WTC11 (cell line): Measurements from ENCODE around the gene MRAS. TPM values are rescaled to one million over a fixed set of nuclear protein-coding genes. Genes with fewer than 3 reads are reported as not detected.

Experiments
- ATAC-seq: fragments of 200-7000 bp; cut with Tn5 transposase; 2 replicates; pipeline ENCODE4 v1.10.0; 2021; ENCODE audit warnings: mild to moderate bottlenecking, moderate library complexity
- CTCF ChIA-PET: fragments of 300-600 bp; sonication (Branson Sonifier 250); formaldehyde crosslinking; loops from one replicate; lab custom pipeline; 2021; ENCODE audit warnings: antibody characterized with exemption; lab: Charles Lee
- POLR2A ChIA-PET: fragments of 350-600 bp; sonication (Branson Sonifier 250); formaldehyde crosslinking; loops from one replicate; lab custom pipeline; 2021; ENCODE audit warnings: antibody characterized with exemption; lab: Charles Lee
- DNase-seq: peaks from one replicate; pipeline ENCODE4 v3.0.0; 2021; ENCODE audit warnings: low spot score
- H3K27ac Mint-ChIP-seq: 2 replicates; pipeline ENCODE4 v1.8.0; 2021; ENCODE audit warnings: mixed read lengths
- H3K27me3 Mint-ChIP-seq: 2 replicates; pipeline ENCODE4 v1.8.0; 2021; ENCODE audit warnings: low read depth, mild to moderate bottlenecking, moderate library complexity, mixed read lengths
- H3K36me3 Mint-ChIP-seq: 2 replicates; pipeline ENCODE4 v1.8.0; 2021; ENCODE audit warnings: mixed read lengths
- H3K4me1 Mint-ChIP-seq: 2 replicates; pipeline ENCODE4 v1.8.0; 2022; ENCODE audit warnings: mixed read lengths
- H3K4me3 Mint-ChIP-seq: 2 replicates; pipeline ENCODE4 v1.8.0; 2021; ENCODE audit warnings: mild to moderate bottlenecking, moderate library complexity, mixed read lengths
- H3K9me3 Mint-ChIP-seq: 2 replicates; pipeline ENCODE4 v1.8.0; 2021; ENCODE audit warnings: mixed read lengths
- AR ChIP-seq: fragments of 250-450 bp; sonication (Bioruptor Pico); IDR thresholded peaks from 2 replicates; pipeline ENCODE4 v1.9.0; 2021; ENCODE audit warnings: mild to moderate bottlenecking
- ATF1 ChIP-seq: sonication (generic); formaldehyde crosslinking; IDR thresholded peaks from 2 replicates; pipeline ENCODE4 v1.8.1; 2023; ENCODE audit warnings: mild to moderate bottlenecking, moderate library complexity, missing genetic modification reagents
- CREB1 ChIP-seq: sonication (generic); formaldehyde crosslinking; IDR thresholded peaks from 2 replicates; pipeline ENCODE4 v1.8.0; 2023; ENCODE audit warnings: mild to moderate bottlenecking, missing genetic modification reagents
- MLX ChIP-seq: sonication (generic); formaldehyde crosslinking; IDR thresholded peaks from 2 replicates; pipeline ENCODE4 v1.8.1; 2023; ENCODE audit warnings: mild to moderate bottlenecking, missing genetic modification reagents, moderate library complexity
- MYBL2 ChIP-seq: sonication (generic); formaldehyde crosslinking; IDR thresholded peaks from 2 replicates; pipeline ENCODE4 v1.8.1; 2023; ENCODE audit warnings: mild to moderate bottlenecking, moderate library complexity, missing genetic modification reagents
- SMAD3 ChIP-seq: sonication (generic); formaldehyde crosslinking; IDR thresholded peaks from 2 replicates; pipeline ENCODE4 v1.8.0; 2022; ENCODE audit warnings: missing genetic modification reagents, mild to moderate bottlenecking, borderline replicate concordance
- SP1 ChIP-seq: sonication (generic); formaldehyde crosslinking; conservative IDR thresholded peaks from 2 replicates; pipeline ENCODE4 v1.8.1; 2022; ENCODE audit warnings: missing genetic modification reagents
- TEAD1 ChIP-seq: sonication (generic); formaldehyde crosslinking; IDR thresholded peaks from 2 replicates; pipeline ENCODE4 v1.8.0; 2022; ENCODE audit warnings: mild to moderate bottlenecking, missing genetic modification reagents
- ZBTB21 ChIP-seq: sonication (generic); formaldehyde crosslinking; IDR thresholded peaks from 2 replicates; pipeline ENCODE4 v1.8.1; 2023; ENCODE audit warnings: mild to moderate bottlenecking, missing genetic modification reagents, borderline replicate concordance
- ZBTB43 ChIP-seq: sonication (generic); formaldehyde crosslinking; IDR thresholded peaks from 2 replicates; pipeline ENCODE4 v1.8.1; 2023; ENCODE audit warnings: mild to moderate bottlenecking, missing genetic modification reagents
- ZNF416 ChIP-seq: fragments of 250-450 bp; sonication (Bioruptor Pico); IDR thresholded peaks from 2 replicates; pipeline ENCODE4 v1.9.0; 2021; ENCODE audit warnings: mild to moderate bottlenecking, inconsistent platforms
- ZNF423 ChIP-seq: fragments of 250-450 bp; sonication (Bioruptor Pico); IDR thresholded peaks from 2 replicates; pipeline ENCODE4 v2.1.2; 2022; ENCODE audit warnings: mild to moderate bottlenecking, moderate library complexity
- ZNF532 ChIP-seq: fragments of 250-450 bp; sonication (Bioruptor Pico); IDR thresholded peaks from 2 replicates; pipeline ENCODE4 v1.9.0; 2021; ENCODE audit warnings: mild to moderate bottlenecking, borderline replicate concordance
- ZNF671 ChIP-seq: fragments of 250-450 bp; sonication (Bioruptor Pico); IDR thresholded peaks from 2 replicates; pipeline ENCODE4 v1.8.0; 2021; ENCODE audit warnings: mild to moderate bottlenecking
- total RNA-seq: library from RNA; stranded (reverse); gene quantifications from 3 replicates; pipeline ENCODE4 v1.2.3, GENCODE V29; 2021

Gene MRAS
- total RNA-seq, 1 experiment from 2014 or later = 14.8 TPM

GRCh38 chr3:138389841-138390581 is 41.6 kb downstream of the MRAS start:
- Mint-ChIP-seq H3K4me3 (no peak overlapping the region), H3K27me3 (no peaks in the 10 kb centered on the region; the same call in 1 of the 2 replicates), H3K27ac (no peak overlapping the region), H3K9me3 (no peaks in the 10 kb centered on the region), H3K4me1 (0 out of 2 replicates have a peak, but pooled peaks cover 4% of the 10 kb centered on the region), H3K36me3 (no peaks in the 10 kb centered on the region)
- ChIA-PET CTCF (interaction anchor here (0.6 to 2.8 kb wide), 3 partner anchors 28 to 89 kb away, joined by 3 to 10 read pairs (median 3); no protein-coding TSS in a partner anchor), POLR2A (no interaction called here)
- no peak for ATAC-seq
- DNase-seq = no peak
- no peak for TF ChIP-seq CREB1 (CRISPR knock-in tag)
- no peak for TF ChIP-seq AR (CRISPR knock-in tag)
- no peak for TF ChIP-seq ZNF423 (CRISPR knock-in tag)
- TF ChIP-seq ZBTB21 (CRISPR knock-in tag) = no peak
- TF ChIP-seq SMAD3 (CRISPR knock-in tag) = no peak
- no peak for TF ChIP-seq ZBTB43 (CRISPR knock-in tag)
- TF ChIP-seq ATF1 (CRISPR knock-in tag) = no peak
- no peak for TF ChIP-seq TEAD1
- no peak for TF ChIP-seq MYBL2 (CRISPR knock-in tag)
- TF ChIP-seq ZNF532 (CRISPR knock-in tag) = no peak
- TF ChIP-seq ZNF416 = no peak
- TF ChIP-seq ZNF671 (CRISPR knock-in tag) = no peak

GRCh38 chr3:138390582-138390932 is 42.2 kb downstream of the MRAS start:
- no peak overlapping the region for H3K4me3 Mint-ChIP-seq

More at GRCh38 chr3:138390582-138390932, 42.2 kb downstream of the MRAS start:
- 0 out of 2 replicates have a peak, but pooled peaks cover 4% of the 10 kb centered on the region for H3K4me1 Mint-ChIP-seq
- no peaks in the 10 kb centered on the region; the same call in 1 of the 2 replicates for H3K27me3 Mint-ChIP-seq
- no peak overlapping the region for H3K27ac Mint-ChIP-seq
- DNase-seq (no peak), ATAC-seq (no peak)
- POLR2A ChIA-PET = no interaction called here
- H3K9me3 Mint-ChIP-seq = no peaks in the 10 kb centered on the region
- CTCF ChIA-PET = interaction anchor here (0.9 to 2.8 kb wide), 2 partner anchors 27 to 89 kb away, joined by 3 to 10 read pairs; no protein-coding TSS in a partner anchor
- TF ChIP-seq SP1 (CRISPR knock-in tag) (no peak), MLX (no peak)
- no peaks in the 10 kb centered on the region for H3K36me3 Mint-ChIP-seq
